K562 (cell line): ENCODE measurements around the gene PHF19. TPM values are rescaled to one million over a fixed set of nuclear protein-coding genes. Genes with fewer than 3 reads are reported as not detected.
A peak's percentile ranks its signal among the peaks of the same experiment; 100 is the strongest.

Experiments used
- ATAC-seq: fragments of 200-7000 bp; cut with Tn5 transposase; 3 replicates; pipeline ENCODE4 v1.9.1; 2020; ENCODE audit warnings: moderate library complexity
- BruUV-seq: library from RNA; stranded (reverse); fragments of 400-500 nt; replicated peaks from 2 replicates; lab custom pipeline; 2021; lab: Mats Ljungman, UMichigan
- CTCF ChIA-PET: fragments of 300-600 bp; formaldehyde crosslinking; extraction: SDS; loops from one replicate; lab custom pipeline; 2021; ENCODE audit warnings: low intra/inter-chr PET ratio; lab: Yijun Ruan, JAX
- POLR2A ChIA-PET: fragments of 300-600, 350-650 bp; sonication (Branson Sonifier 250); formaldehyde crosslinking; extraction: SDS; loops from one replicate; lab custom pipeline; 2021; ENCODE audit warnings: antibody characterized with exemption, inconsistent platforms; lab: Yijun Ruan, JAX
- DNase-seq, 4 experiments: peaks; one replicate each; pipeline versions ENCODE4 v3.0.0 to v3.0.0-alpha.2; 2011 to 2018; ENCODE audit warnings: low spot score in 3 of 4, mixed read lengths in 3 of 4; ENCODE audit errors: extremely low read depth in 1 of 4
- FAIRE-seq: peaks from 2 replicates; lab custom pipeline; 2011; peaks lifted over from hg19 to GRCh38; lab: Jason Lieb, UNC
- H2AFZ ChIP-seq: 2 replicates; pipeline ENCODE4 v1.6.0; 2011; ENCODE audit warnings: low read depth, low read length, control low read depth, inconsistent platforms
- H3K27ac ChIP-seq: fragments of 200-600 bp; 3 replicates; pipeline ENCODE4 v1.8.0; 2011; ENCODE audit warnings: low read depth, mild to moderate bottlenecking, control low read depth, inconsistent platforms, low read length, moderate library complexity, mixed read lengths; ENCODE audit errors: extremely low read depth
- H3K27me3 ChIP-seq, 2 experiments: fragments of 300-600 bp in 1 of 2; 2 replicates in 1 of 2; 3 replicates in 1 of 2; pipeline versions ENCODE4 v1.6.0 to v1.8.0; 2011; ENCODE audit warnings: inconsistent platforms in 2 of 2, low read length in 2 of 2, mild to moderate bottlenecking in 1 of 2, mixed read lengths in 1 of 2, moderate library complexity in 1 of 2; ENCODE audit not compliant: control insufficient read depth in 2 of 2, insufficient read depth in 2 of 2
- H3K36me3 ChIP-seq: fragments of 300-600 bp; 3 replicates; pipeline ENCODE4 v1.8.0; 2011; ENCODE audit warnings: mild to moderate bottlenecking, low read length, inconsistent platforms; ENCODE audit not compliant: control insufficient read depth, insufficient read depth
- H3K4me1 ChIP-seq, 2 experiments: fragments of 200-600 bp in 1 of 2; replicated peaks in 1 of 2; 2 replicates in 1 of 2; 3 replicates in 1 of 2; pipeline versions ENCODE4 v1.5.1 to v1.8.0; 2011; ENCODE audit warnings: inconsistent platforms in 2 of 2, low read length in 2 of 2, mild to moderate bottlenecking in 1 of 2, mixed read lengths in 1 of 2, moderate library complexity in 1 of 2; ENCODE audit not compliant: control insufficient read depth in 2 of 2, insufficient read depth in 2 of 2
- H3K4me2 ChIP-seq: 2 replicates; pipeline ENCODE4 v1.6.1; 2011; ENCODE audit warnings: low read length, control low read depth, inconsistent platforms, mixed read lengths; ENCODE audit not compliant: insufficient read depth
- H3K4me3 ChIP-seq: fragments of 200-600 bp; sonication (generic), shearing (Covaris generic); 2 replicates; pipeline ENCODE4 v1.5.1; 2016; ENCODE audit warnings: control low read depth, inconsistent platforms
- H3K79me2 ChIP-seq: fragments of 200-600 bp; 3 replicates; pipeline ENCODE4 v1.8.0; 2011; ENCODE audit warnings: low read length, inconsistent platforms; ENCODE audit not compliant: control insufficient read depth, insufficient read depth
- H3K9ac ChIP-seq, 2 experiments: 2 replicates each; pipeline versions ENCODE4 v1.6.0 to v1.6.1; 2011; ENCODE audit warnings: low read depth in 2 of 2, low read length in 2 of 2, control low read depth in 1 of 2, inconsistent platforms in 1 of 2, mild to moderate bottlenecking in 1 of 2, mixed read lengths in 1 of 2; ENCODE audit not compliant: insufficient read depth in 1 of 2
- H3K9me1 ChIP-seq: one replicate; pipeline ENCODE4 v1.6.0; 2011; ENCODE audit warnings: inconsistent platforms, mild to moderate bottlenecking, low read length, moderate library complexity; ENCODE audit not compliant: control insufficient read depth, insufficient read depth
- H3K9me3 ChIP-seq: replicated peaks from 2 replicates; pipeline ENCODE4 v1.5.1; 2011; ENCODE audit warnings: low read depth, low read length, inconsistent platforms; ENCODE audit not compliant: control insufficient read depth, insufficient read depth
- H4K20me1 ChIP-seq: replicated peaks from 2 replicates; pipeline ENCODE4 v1.6.1; 2011; ENCODE audit warnings: low read length, inconsistent platforms, mixed read lengths; ENCODE audit not compliant: control insufficient read depth, insufficient read depth
- HLTF ChIP-seq: fragments of 450-650 bp; IDR thresholded peaks from 2 replicates; pipeline ENCODE4 v1.6.1; 2016
- POLR2A ChIP-seq: fragments of 450-650 bp; conservative IDR thresholded peaks from 2 replicates; pipeline ENCODE4 v1.6.1; 2016
- SUPT5H ChIP-seq: fragments of 450-650 bp; IDR thresholded peaks from 2 replicates; pipeline ENCODE4 v1.6.1; 2016
- ZNF165 ChIP-seq: fragments of 250-450 bp; sonication (Bioruptor Pico); IDR thresholded peaks from 2 replicates; pipeline ENCODE4 v1.4.0; 2020; ENCODE audit warnings: borderline replicate concordance
- WGBS: fragments of 100-300 bp; shearing (Covaris generic); methylation state at CpG from one replicate; pipeline ENCODE4 v1.1.6; 2016; ENCODE audit warnings: low coverage, mixed read lengths; ENCODE audit not compliant: insufficient coverage; ENCODE audit errors: missing lambda C conversion rate; 5-methylcytosine and 5-hydroxymethylcytosine counted together
- in situ Hi-C: fragments of 300-500 bp; cut with MboI; formaldehyde crosslinking; loops from 4 replicates; pipeline ENCODE4 v1.15.0; 2018; ENCODE audit warnings: inconsistent platforms, mixed read lengths
- intact Hi-C: fragments of 100-400 bp; cut with micrococcal nuclease; formaldehyde crosslinking; loops from 2 replicates; pipeline ENCODE4 v1.14.2; 2022
- polyA plus RNA-seq, 8 experiments: library from polyadenylated mRNA; depleted of rRNA in 4 of 8; stranded (reverse) in 5 of 8; unstranded in 3 of 8; fragments of >200 nt; fragmentation: Nextera tagmentation in 2 of 8; fragmentation: Illumina TruSeq in 1 of 8; extraction: Ambion mirVana in 2 of 8; extraction: Trizol in 1 of 8; gene quantifications; 2 replicates each; pipeline versions ENCODE4 v1.2.1 to v1.2.3, GENCODE V29; 2011 to 2014; ENCODE audit warnings: inconsistent platforms in 1 of 8, missing spikeins in 1 of 8
- total RNA-seq, 7 experiments: library from RNA; depleted of rRNA in 6 of 7; stranded (reverse); fragments of >200 nt in 6 of 7; fragmentation: Illumina TruSeq in 2 of 7; extraction: Trizol in 2 of 7; gene quantifications; 2 replicates each; pipeline versions ENCODE4 v1.2.1 to v1.2.3, GENCODE V29; 2011 to 2021; ENCODE audit warnings: low replicate concordance in 1 of 7
- TF ChIP-seq, protein P1 (sequence below): IDR thresholded peaks from 2 replicates; pipeline ENCODE4 v1.6.1; 2011; ENCODE audit not compliant: insufficient read length; ENCODE audit errors: extremely low read depth
- TF ChIP-seq, protein P2 (sequence below): fragments of 250-450 bp; sonication (Bioruptor Pico); IDR thresholded peaks from 2 replicates; pipeline ENCODE4 v1.5.0; 2021; ENCODE audit warnings: mild to moderate bottlenecking, moderate library complexity
- TF ChIP-seq, protein P3 (sequence below): fragments of 200-600 bp; sonication (generic); IDR thresholded peaks from one replicate; pipeline ENCODE4 v1.6.1; 2012; ENCODE audit warnings: mild to moderate bottlenecking, low read depth, low read length, inconsistent platforms

Gene PHF19
- total and polyA plus RNA-seq, 9 of the 15 experiments (the other 6 are each of a cell fraction or from before 2014, with no cell fraction given) = 95.8 to 403 (median 255) TPM

DNA sequence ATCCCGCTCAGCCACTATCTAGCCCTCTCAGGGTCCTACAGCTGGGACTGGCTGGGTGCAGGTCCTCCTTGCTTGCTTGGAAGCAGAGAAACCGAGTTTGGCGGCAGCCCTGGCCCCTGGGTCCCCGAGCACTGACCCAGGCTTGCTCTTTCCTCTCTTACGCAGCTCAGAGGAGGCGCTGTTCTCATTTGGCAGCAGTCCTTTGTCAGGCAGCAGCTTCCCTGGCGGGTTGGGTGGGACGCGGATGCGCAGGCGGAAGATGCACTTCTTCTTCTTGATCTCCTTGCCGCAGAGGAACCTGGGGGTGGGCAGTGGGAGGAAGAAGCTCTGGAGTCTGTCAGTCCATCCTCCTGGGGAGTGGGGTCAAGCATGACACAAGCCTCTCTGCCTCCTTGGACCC is 14.5 kb downstream of the PHF19 start:
- Histone ChIP-seq H3K9me3 (no peaks in the 10 kb centered on the region), H3K4me2 (no peak overlapping the region), H3K4me1 (peaks cover 0 to 7% of the 10 kb centered on the region in 2 experiments; a peak in 2 of 5 replicates), H3K79me2 (peaks cover 7% of the 10 kb centered on the region), H2AFZ (no peak overlapping the region), H3K9ac (peak overlapping the region in 1 of 2 experiments; percentile 50; a peak in 2 of 4 replicates), H3K4me3 (no peak overlapping the region), H3K27me3 (no peaks in the 10 kb centered on the region), H3K27ac (no peak overlapping the region), H4K20me1 (no peaks in the 10 kb centered on the region), H3K36me3 (peaks cover 95% of the 10 kb centered on the region), H3K9me1 (peaks cover 9% of the 10 kb centered on the region)
- DNase-seq (no peak), ATAC-seq (no peak), FAIRE-seq (no peak)
- 95% methylated on average over 12 of the region's 12 CpGs for WGBS
- intact Hi-C loops (loop anchor here (10.0 kb wide), 1 partner anchor 248 kb away; no protein-coding TSS in a partner anchor), in situ Hi-C loops (no loop called here)
- BruUV-seq = no TSS peak
- CTCF ChIA-PET = no interaction called here
- POLR2A ChIA-PET = interaction anchor here (0.6 to 2.2 kb wide), 7 partner anchors 8 to 50 kb away, joined by 3 to 13 read pairs (median 7); partner anchors contain the start of gene PSMD5
- TF ChIP-seq, protein P1, sequence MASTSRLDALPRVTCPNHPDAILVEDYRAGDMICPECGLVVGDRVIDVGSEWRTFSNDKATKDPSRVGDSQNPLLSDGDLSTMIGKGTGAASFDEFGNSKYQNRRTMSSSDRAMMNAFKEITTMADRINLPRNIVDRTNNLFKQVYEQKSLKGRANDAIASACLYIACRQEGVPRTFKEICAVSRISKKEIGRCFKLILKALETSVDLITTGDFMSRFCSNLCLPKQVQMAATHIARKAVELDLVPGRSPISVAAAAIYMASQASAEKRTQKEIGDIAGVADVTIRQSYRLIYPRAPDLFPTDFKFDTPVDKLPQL = no peak
- TF ChIP-seq SUPT5H = peak; percentile 36; the same call in 1 of the 2 replicates
- no peak for TF ChIP-seq ZNF165 (CRISPR knock-in tag)
- TF ChIP-seq, protein P2, sequence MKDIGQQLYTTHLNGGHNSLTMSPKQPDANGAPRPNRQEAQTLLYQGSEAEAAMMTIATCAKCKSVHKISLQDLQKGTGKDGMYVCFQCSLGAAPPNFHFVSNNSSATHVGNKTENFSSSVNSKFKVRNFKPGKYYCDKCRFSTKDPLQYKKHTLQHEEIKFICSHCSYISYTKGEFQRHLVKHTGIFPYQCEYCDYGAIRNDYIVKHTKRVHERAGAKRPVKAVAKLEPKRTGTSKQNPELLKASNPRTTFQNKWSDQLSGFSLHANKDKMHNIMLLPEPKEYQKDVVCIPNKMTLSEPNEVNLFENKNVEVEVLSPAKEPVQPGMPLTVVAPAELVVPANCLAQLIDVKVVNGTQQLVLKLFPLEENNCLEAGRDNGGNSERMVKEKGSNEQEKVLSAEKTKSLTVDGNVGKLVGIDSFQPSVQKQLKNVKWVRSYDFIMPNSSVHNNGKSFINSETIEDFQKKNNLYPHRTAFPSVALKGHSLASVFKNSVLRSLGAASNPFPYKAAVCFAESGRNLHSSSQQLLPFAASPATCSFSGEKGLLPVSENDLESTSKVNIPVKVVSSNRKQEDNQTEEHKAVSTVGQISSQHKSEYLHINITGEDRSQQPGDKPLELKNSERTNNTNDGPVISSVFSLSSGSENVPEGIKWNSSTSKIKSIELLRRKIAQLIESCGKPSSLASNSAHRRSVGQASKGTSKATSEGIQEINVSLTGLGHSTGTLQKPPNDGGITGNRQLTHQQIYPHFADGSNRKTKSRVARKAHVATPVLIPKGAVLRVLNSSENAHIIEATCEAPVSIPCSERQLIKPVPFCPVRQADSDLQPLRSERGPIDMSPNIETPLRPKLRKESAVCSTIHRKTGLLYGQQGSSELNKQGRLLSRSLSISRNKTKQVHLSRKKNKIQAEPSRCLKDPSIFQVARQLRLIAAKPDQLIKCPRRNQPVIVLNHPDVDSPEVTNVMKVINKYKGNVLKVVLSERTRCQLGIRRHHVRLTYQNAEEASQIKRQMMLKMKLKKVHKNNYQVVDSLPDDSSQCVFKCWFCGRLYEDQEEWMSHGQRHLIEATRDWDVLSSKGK (CRISPR knock-in tag) = no peak
- TF ChIP-seq POLR2A = 0 out of 2 replicates have a peak, but pooled peaks have one; percentile 27
- TF ChIP-seq HLTF = no peak
- TF ChIP-seq, protein P3, sequence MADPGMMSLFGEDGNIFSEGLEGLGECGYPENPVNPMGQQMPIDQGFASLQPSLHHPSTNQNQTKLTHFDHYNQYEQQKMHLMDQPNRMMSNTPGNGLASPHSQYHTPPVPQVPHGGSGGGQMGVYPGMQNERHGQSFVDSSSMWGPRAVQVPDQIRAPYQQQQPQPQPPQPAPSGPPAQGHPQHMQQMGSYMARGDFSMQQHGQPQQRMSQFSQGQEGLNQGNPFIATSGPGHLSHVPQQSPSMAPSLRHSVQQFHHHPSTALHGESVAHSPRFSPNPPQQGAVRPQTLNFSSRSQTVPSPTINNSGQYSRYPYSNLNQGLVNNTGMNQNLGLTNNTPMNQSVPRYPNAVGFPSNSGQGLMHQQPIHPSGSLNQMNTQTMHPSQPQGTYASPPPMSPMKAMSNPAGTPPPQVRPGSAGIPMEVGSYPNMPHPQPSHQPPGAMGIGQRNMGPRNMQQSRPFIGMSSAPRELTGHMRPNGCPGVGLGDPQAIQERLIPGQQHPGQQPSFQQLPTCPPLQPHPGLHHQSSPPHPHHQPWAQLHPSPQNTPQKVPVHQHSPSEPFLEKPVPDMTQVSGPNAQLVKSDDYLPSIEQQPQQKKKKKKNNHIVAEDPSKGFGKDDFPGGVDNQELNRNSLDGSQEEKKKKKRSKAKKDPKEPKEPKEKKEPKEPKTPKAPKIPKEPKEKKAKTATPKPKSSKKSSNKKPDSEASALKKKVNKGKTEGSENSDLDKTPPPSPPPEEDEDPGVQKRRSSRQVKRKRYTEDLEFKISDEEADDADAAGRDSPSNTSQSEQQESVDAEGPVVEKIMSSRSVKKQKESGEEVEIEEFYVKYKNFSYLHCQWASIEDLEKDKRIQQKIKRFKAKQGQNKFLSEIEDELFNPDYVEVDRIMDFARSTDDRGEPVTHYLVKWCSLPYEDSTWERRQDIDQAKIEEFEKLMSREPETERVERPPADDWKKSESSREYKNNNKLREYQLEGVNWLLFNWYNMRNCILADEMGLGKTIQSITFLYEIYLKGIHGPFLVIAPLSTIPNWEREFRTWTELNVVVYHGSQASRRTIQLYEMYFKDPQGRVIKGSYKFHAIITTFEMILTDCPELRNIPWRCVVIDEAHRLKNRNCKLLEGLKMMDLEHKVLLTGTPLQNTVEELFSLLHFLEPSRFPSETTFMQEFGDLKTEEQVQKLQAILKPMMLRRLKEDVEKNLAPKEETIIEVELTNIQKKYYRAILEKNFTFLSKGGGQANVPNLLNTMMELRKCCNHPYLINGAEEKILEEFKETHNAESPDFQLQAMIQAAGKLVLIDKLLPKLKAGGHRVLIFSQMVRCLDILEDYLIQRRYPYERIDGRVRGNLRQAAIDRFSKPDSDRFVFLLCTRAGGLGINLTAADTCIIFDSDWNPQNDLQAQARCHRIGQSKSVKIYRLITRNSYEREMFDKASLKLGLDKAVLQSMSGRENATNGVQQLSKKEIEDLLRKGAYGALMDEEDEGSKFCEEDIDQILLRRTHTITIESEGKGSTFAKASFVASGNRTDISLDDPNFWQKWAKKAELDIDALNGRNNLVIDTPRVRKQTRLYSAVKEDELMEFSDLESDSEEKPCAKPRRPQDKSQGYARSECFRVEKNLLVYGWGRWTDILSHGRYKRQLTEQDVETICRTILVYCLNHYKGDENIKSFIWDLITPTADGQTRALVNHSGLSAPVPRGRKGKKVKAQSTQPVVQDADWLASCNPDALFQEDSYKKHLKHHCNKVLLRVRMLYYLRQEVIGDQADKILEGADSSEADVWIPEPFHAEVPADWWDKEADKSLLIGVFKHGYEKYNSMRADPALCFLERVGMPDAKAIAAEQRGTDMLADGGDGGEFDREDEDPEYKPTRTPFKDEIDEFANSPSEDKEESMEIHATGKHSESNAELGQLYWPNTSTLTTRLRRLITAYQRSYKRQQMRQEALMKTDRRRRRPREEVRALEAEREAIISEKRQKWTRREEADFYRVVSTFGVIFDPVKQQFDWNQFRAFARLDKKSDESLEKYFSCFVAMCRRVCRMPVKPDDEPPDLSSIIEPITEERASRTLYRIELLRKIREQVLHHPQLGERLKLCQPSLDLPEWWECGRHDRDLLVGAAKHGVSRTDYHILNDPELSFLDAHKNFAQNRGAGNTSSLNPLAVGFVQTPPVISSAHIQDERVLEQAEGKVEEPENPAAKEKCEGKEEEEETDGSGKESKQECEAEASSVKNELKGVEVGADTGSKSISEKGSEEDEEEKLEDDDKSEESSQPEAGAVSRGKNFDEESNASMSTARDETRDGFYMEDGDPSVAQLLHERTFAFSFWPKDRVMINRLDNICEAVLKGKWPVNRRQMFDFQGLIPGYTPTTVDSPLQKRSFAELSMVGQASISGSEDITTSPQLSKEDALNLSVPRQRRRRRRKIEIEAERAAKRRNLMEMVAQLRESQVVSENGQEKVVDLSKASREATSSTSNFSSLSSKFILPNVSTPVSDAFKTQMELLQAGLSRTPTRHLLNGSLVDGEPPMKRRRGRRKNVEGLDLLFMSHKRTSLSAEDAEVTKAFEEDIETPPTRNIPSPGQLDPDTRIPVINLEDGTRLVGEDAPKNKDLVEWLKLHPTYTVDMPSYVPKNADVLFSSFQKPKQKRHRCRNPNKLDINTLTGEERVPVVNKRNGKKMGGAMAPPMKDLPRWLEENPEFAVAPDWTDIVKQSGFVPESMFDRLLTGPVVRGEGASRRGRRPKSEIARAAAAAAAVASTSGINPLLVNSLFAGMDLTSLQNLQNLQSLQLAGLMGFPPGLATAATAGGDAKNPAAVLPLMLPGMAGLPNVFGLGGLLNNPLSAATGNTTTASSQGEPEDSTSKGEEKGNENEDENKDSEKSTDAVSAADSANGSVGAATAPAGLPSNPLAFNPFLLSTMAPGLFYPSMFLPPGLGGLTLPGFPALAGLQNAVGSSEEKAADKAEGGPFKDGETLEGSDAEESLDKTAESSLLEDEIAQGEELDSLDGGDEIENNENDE = no peak
